GM12874 (cell line): ENCODE results near the gene TSPAN2.

Experiments
- TF ChIP-seq, protein P1 (sequence below): IDR thresholded peaks from 2 replicates; pipeline ENCODE4 v1.5.1; 2011; ENCODE audit warnings: low read depth, mild to moderate bottlenecking, control low read depth, low read length, moderate library complexity; ENCODE audit not compliant: insufficient read depth

The TSPAN2 gene

DNA sequence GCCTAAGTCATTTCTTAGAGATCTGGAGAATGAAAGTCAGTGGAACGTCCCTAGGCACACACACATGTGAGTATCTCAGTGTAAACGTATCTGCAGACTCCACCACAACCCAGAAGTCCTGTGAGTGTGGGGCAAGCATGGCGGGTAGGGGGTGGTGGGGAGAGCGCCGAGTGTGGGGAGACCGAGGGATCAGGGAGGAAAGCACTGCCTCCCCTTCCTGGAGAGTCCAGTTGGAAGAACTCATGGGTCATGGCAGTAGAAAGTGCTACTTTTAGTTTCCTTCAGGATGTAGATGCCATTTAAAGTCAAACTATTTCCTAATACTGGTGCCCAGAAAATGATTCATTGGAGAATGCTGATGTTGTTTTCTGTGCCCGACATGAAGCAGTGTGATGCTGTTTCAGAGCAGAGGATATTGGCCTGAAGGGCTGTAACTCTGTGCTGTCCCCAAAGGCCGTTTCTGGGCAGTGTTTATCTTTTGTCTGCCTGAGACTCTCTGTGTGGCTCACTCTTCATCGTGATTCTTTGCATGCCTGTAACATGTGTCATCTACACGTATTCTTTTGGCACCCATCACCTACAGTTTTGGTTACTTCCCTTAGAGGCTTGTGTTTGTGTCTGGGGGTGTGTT is 45.7 kb upstream of the TSPAN2 start:
- TF ChIP-seq, protein P1, sequence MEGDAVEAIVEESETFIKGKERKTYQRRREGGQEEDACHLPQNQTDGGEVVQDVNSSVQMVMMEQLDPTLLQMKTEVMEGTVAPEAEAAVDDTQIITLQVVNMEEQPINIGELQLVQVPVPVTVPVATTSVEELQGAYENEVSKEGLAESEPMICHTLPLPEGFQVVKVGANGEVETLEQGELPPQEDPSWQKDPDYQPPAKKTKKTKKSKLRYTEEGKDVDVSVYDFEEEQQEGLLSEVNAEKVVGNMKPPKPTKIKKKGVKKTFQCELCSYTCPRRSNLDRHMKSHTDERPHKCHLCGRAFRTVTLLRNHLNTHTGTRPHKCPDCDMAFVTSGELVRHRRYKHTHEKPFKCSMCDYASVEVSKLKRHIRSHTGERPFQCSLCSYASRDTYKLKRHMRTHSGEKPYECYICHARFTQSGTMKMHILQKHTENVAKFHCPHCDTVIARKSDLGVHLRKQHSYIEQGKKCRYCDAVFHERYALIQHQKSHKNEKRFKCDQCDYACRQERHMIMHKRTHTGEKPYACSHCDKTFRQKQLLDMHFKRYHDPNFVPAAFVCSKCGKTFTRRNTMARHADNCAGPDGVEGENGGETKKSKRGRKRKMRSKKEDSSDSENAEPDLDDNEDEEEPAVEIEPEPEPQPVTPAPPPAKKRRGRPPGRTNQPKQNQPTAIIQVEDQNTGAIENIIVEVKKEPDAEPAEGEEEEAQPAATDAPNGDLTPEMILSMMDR, result no peak

DNA sequence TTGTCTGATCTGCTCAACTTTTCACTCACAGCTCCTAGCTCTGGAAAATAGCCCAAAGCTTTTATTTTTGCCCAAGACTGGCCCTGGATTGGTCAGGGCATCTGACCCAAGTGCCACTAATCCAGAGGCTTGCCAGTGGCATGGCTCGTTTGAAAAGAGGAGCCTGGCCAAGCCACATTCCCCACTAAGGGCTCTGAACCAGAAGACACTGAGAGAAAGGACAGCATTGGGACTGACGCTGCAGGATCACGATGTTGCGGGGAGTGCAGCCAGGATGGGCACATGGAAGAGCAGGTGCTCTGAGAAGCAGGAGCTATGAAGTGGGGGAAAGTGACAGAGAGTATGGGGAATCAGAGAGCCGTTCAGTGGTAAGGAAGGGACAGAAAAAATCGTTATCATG is 44.9 kb upstream of the TSPAN2 start:
- TF ChIP-seq, protein P1, result no peak

DNA sequence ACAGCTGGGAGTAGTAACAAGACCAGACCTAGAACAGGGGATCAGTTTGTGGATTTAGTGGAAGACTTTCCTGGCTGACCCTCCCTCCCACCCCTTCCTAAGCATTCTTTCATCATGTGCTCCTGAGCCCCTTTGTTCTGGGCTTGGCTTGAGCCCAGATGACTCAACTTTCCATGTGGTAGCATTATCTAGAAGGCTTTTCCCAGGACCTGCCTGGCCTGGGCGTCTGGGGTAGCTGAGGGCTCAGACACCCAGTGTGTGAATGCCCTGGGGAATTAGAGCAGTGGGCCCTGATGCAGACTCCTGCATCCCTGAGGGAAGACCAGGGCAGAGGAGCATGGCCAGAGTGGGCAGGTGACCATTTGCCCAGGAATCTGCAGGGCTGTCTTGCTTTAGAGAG is 44.1 kb upstream of the TSPAN2 start:
- TF ChIP-seq, protein P1, result no peak

DNA sequence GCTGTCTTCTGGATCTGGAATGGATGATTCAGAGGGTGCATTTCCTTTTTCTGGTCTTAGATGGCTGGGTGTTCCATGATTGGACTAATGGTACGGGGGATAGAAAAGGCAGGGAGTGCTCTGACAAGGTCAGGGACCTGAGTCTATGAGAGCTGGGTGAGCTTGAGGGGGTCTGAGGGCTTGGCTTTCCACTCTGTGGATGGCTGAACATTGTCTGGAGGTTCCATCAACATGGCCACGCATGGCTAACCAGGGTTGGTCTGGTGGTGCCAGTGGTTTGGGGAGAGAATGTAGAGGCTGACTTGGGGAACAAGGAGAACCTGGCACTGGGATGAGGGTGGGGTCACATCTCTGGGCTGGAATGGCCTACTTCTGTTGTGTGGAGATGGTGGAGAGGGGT is 41.5 kb upstream of the TSPAN2 start:
- TF ChIP-seq, protein P1, result no peak

DNA sequence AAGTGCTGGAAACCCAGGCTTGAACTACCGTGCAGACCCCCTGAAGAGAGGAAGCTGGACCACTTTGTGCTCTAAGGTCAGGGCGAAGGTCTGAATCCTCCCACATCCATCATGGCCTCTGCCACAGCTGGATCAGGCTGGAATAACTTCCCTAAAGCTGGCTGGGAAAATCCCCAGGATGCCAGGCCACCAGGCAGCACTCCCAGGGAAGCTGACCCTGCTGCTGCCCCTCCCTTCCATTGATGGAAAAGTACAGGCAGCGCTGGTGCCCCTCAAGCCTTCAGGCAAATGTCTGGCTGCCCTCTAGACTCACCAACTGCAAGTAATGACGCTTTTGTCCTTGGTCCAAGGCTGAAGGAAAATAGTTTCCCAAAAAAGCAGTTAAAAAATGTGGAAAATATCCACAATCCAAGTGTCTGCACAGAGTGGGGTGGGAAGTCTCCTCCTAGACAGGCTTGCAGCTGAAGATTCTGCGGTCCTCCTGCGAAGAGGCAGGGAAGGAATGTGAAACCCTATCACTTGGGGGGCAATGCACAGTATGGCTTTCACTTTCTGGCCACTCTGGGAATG is 39.9 kb upstream of the TSPAN2 start:
- TF ChIP-seq, protein P1, result no peak

DNA sequence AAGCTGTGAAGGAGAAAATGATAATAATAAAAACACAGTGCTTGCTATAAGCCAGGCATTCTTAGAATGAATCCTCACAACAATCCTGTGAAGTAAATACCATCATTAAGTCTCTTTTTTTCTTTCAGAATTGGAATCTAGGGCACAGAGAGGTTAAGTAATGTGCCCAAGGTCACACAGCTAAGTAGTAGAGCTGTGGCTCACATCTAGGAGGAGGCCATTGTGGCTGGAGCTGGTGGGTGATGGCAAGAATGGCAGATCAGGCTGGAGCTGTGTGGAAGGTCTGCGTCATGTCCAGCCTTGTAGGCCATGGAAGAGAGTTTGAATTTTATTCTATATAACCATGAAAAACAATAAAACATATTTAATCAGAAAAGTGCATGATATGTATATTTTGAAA is 38.2 kb upstream of the TSPAN2 start:
- TF ChIP-seq, protein P1, result no peak

DNA sequence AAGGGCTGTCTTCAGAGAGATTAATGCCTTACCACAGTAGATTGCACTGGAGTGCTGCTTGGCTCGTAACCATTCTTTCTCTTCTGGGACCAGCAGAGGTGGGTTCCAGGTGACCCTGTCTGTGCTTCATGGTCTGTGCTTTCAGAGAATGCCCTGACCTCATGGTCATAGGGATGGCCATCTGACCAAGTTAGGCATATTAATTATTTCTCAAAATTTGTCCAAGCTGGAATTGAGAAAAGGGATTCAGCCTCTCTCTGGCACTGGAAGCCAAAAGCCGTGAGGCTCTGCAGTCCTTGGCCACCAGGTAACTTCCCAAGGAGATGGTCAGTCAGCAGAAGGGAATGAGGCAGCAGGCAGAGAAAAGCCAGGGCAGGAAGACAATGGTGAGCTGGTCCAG is 37.2 kb upstream of the TSPAN2 start:
- TF ChIP-seq, protein P1, result no peak

DNA sequence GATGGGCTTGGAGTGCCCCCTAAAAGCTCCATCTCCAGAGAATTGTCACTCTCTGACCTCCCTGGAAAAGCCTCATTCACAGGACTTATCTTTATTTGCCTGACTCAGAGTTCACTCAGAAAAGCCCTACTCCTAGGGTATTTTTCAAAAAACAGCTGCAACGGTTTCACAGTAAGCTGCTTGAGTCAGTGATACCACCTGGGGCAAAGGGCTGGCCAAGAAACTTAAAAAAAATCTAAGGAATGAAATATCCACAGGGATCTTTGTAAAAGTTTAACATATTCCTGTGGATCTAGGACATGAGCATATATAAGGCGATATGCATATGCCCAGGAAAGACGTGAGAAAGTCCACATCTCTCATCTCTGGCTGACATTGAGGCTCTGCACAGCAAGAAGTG is 33.8 kb upstream of the TSPAN2 start:
- TF ChIP-seq, protein P1, result no peak
